RWPE1 (cell line): ENCODE data around the gene HSD17B11.

ENCODE experiments used
- CTCF ChIA-PET: fragments of 350-600 bp; sonication (Branson Sonifier 250); formaldehyde crosslinking; extraction: SDS; loops from one replicate; lab custom pipeline; 2021; lab: Yijun Ruan, JAX
- POLR2A ChIA-PET: fragments of 400-600 bp; formaldehyde crosslinking; extraction: SDS; loops from one replicate; lab custom pipeline; 2020; ENCODE audit warnings: antibody characterized with exemption; ENCODE audit not compliant: low non-redundant PET; lab: Yijun Ruan, JAX
- DNase-seq: peaks from one replicate; pipeline ENCODE4 v3.0.0; 2012; ENCODE audit warnings: low spot score
- H3K27ac ChIP-seq: fragments of 450-650 bp; 2 replicates; pipeline ENCODE4 v1.5.1; 2017
- CTCF ChIP-seq: fragments of 450-650 bp; conservative IDR thresholded peaks from 2 replicates; pipeline ENCODE4 v1.5.1; 2017; ENCODE audit warnings: low read depth, mild to moderate bottlenecking

HSD17B11 gene, protein sequence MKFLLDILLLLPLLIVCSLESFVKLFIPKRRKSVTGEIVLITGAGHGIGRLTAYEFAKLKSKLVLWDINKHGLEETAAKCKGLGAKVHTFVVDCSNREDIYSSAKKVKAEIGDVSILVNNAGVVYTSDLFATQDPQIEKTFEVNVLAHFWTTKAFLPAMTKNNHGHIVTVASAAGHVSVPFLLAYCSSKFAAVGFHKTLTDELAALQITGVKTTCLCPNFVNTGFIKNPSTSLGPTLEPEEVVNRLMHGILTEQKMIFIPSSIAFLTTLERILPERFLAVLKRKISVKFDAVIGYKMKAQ

DNA sequence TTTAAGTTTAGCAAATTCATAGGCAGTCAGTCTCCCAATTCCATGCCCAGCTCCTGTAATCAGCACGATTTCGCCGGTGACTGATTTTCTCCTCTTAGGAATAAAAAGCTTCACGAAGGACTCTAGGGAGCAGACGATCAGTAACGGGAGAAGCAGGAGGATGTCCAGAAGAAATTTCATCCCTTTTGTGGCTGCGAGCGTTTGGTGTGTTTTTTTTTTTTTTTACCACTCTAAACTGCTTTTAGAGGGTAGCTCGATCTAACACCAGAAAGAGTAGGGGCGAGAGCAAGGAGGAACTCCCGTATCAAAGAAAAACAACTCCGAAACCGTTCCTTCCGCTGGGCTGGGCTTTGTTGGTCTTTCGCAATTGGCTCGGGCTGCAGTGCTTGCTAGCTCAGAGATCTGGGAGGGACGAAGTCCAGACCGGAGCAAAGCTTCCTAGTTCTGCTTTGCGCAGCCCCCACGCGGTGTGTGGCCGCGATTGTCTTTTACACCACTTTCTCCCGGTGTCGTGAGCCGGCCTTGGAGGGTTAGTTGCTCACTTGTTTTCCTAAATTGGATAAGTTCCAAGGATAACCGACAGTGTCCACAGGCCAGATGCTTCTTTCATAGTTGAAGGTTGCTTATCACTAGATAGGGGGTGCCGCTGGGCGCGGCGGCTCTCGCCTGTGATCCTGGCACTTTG is at the start of gene HSD17B11:
Gene HSD17B11, minus strand, starts transcription at position 298 of the 685 bp plus-strand sequence. Its CDS starts 118 bp downstream, at position 180.
- DNase-seq = peak; percentile 91
- H3K27ac ChIP-seq = peak within 1 kb of the TSS; percentile 84
- ChIA-PET CTCF (interaction anchor here (0.7 kb wide), 1 partner anchor 808 kb away, joined by 7 read pairs; no protein-coding TSS in a partner anchor), POLR2A (no interaction called here)
- no peak for TF ChIP-seq CTCF

- POLR2A ChIA-PET = no interaction called here
Observed at GRCh38 chr4:87433342-87433741, 42.4 kb upstream of the HSD17B11 start.

DNA sequence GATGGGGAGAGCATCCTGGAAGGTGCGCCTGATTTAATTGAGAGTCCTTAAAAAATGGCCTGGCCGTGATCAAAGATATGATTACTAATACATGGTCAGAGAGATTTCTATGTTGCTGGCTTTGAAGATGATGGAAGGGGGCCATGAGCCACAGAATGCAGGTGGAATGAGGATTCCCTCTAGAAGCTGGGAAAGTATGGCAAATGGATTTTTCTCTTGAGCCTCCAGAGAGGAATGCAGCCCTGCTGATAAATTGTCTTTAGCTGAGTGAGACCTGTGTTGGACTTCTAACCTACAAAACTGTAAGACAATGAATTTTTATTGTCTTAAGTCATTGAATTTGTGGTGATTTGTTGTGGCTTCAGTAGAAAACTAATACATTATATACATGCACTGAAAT is 39.0 kb upstream of the HSD17B11 start:
- no peak overlapping the region for H3K27ac ChIP-seq
- ChIA-PET POLR2A (no interaction called here), CTCF (interaction anchor here (0.9 kb wide), 1 partner anchor 19 kb away, joined by 3 read pairs; no protein-coding TSS in a partner anchor)
- DNase-seq = no peak
- TF ChIP-seq CTCF = no peak

More at GRCh38 chr4:87433342-87433741, 42.4 kb upstream of the HSD17B11 start:
- H3K27ac ChIP-seq = no peak overlapping the region
- no peak for TF ChIP-seq CTCF
- CTCF ChIA-PET = no interaction called here
- DNase-seq = no peak

DNA sequence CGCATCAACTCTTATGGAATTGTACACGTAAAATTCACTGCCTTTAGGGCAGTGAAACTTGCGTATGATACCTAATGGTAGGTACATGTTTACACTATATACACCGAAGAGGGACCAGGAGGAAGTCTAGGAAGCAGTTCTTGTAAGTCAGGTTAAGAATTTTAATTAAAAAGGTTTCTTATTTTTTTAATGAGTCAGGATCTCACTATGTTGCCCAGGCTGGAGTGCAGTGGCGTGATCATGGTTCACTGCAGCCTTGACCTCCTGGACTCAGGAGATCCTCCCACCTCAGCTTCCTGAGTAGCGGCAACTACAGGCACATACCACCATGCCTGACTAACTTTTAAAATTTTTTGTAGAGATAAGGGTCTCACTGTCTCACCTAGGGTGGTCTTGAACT is 38.0 kb upstream of the HSD17B11 start:
- POLR2A ChIA-PET = no interaction called here
- CTCF ChIA-PET = no interaction called here
- no peak for DNase-seq
- no peak for TF ChIP-seq CTCF
- no peak overlapping the region for H3K27ac ChIP-seq

GRCh38 chr4:87427518-87427868 is 36.5 kb upstream of the HSD17B11 start:
- H3K27ac ChIP-seq = no peak overlapping the region
- ChIA-PET POLR2A (no interaction called here), CTCF (no interaction called here)
- no peak for TF ChIP-seq CTCF
- DNase-seq = no peak

DNA sequence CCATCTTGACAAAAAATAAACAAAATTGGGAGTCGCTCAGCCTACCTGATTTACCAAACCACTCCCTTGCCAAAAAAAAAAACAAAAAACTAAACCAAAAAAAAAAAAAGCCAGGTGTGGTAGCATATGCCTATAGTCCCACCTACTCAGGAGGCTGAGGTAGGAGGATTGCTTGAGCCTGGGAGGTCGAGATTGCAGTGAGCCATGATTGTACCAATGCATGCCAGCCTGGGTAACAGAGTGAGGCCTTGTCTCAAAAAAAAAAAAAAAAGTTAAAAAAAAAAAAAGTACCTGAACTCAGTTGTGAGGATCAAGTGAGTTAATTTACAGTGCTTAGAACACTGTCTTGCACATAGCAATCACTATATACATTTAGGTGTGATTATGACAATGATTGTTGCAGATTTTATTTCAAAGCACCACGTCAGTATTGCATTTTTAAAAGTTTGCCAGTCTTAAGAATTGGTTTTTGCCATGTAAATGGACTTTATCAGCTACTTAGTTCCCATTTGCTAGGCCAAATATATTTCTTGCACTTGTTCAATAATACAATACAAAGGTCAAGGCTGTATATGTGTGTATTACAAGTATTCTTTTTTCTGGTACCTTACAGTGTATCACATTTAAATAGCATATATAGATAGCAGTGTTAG is 36.0 kb upstream of the HSD17B11 start:
- DNase-seq = no peak
- ChIA-PET CTCF (no interaction called here), POLR2A (no interaction called here)
- H3K27ac ChIP-seq = no peak overlapping the region
- no peak for TF ChIP-seq CTCF
